Retina (tissue), 1 donor: Measurements from ENCODE around the gene EXOC4.
"Not testable (repeated sequence)": the region's sequence is repeated elsewhere in the genome, so short reads cannot be mapped to it uniquely, and the experiment has no call there.

Source experiments
- DNase-seq: peaks from one replicate; pipeline ENCODE4 v3.0.0-alpha.2; 2016

The EXOC4 gene

GRCh38 chr7:133959505-133959904 is 706.6 kb downstream of the EXOC4 start:
- DNase-seq: no peak

GRCh38 chr7:133961724-133962123 is 708.8 kb downstream of the EXOC4 start:
- DNase-seq: no peak

GRCh38 chr7:133962646-133963045 is 709.8 kb downstream of the EXOC4 start:
- no peak for DNase-seq

GRCh38 chr7:133963629-133964028 is 710.8 kb downstream of the EXOC4 start:
- no peak for DNase-seq

GRCh38 chr7:133971625-133972024 is 718.7 kb downstream of the EXOC4 start:
- DNase-seq: no peak

GRCh38 chr7:133973710-133974109 is 720.8 kb downstream of the EXOC4 start:
- no peak for DNase-seq

GRCh38 chr7:133975130-133975529 is 722.3 kb downstream of the EXOC4 start:
- no peak for DNase-seq

GRCh38 chr7:133976140-133976539 is 723.3 kb downstream of the EXOC4 start:
- DNase-seq: no peak

GRCh38 chr7:133977409-133978274 is 724.8 kb downstream of the EXOC4 start:
- no peak for DNase-seq

- DNase-seq: peak; percentile 12
Observed at GRCh38 chr7:133978502-133979295, 725.8 kb downstream of the EXOC4 start.

GRCh38 chr7:133980804-133981203 is 727.9 kb downstream of the EXOC4 start:
- peak; percentile 28 for DNase-seq

- peak; percentile 5 for DNase-seq
Observed at GRCh38 chr7:133983685-133984419, 731.0 kb downstream of the EXOC4 start.

GRCh38 chr7:133985300-133985699 is 732.4 kb downstream of the EXOC4 start:
- no peak for DNase-seq

- DNase-seq: no peak
Observed at GRCh38 chr7:133987582-133987981, 734.7 kb downstream of the EXOC4 start.

GRCh38 chr7:133993547-133993946 is 740.7 kb downstream of the EXOC4 start:
- no peak for DNase-seq

GRCh38 chr7:133994100-133994499 is 741.2 kb downstream of the EXOC4 start:
- DNase-seq: not testable (repeated sequence)

GRCh38 chr7:133997463-133997862 is 744.6 kb downstream of the EXOC4 start:
- DNase-seq: no peak

- no peak for DNase-seq
Observed at GRCh38 chr7:133999178-133999577, 746.3 kb downstream of the EXOC4 start.

GRCh38 chr7:134004829-134005505 is 752.1 kb downstream of the EXOC4 start:
- DNase-seq: no peak

- DNase-seq: no peak
Observed at GRCh38 chr7:134009314-134010110, 756.6 kb downstream of the EXOC4 start.

GRCh38 chr7:134013249-134013648 is 760.4 kb downstream of the EXOC4 start:
- no peak for DNase-seq

GRCh38 chr7:134014935-134015334 is 762.1 kb downstream of the EXOC4 start:
- DNase-seq: no peak
